Measurements from ENCODE around the gene NOCT.
"Not testable (repeated sequence)": the region's sequence is repeated elsewhere in the genome, so short reads cannot be mapped to it uniquely, and the experiment has no call there.

The NOCT gene

DNA sequence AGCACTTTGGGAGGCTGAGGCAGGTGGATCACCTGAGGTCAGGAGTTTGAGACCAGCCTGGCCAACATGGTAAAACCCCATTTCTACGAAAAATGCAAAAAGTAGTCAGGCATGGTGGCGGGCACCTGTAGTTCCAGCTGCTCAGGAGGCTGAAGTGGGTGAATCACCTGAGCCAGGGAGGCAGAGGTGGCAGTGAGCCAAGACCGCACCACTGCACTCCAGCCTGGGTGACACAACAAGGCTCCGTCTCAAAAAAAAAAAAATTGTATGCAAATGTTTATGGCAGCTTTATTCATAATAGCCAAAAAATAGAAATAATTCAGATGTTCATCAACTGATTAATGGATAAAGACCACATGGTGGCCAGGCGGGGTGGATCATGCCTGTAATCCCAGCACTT is 9.8 kb upstream of the NOCT start:
- Histone ChIP-seq H3K36me3 (ENCODE audit: control insufficient read depth, insufficient read depth, low read length) (no peaks in the 10 kb centered on the region), H3K27me3 (replicated peaks; ENCODE audit: control insufficient read depth, insufficient read depth, low read length) (no peaks in the 10 kb centered on the region), H3K4me3 (replicated peaks; ENCODE audit: low read depth, low read length) (no peak overlapping the region)
- DNase-seq (ENCODE audit: extremely low read depth, insufficient read length): no peak
- TF ChIP-seq, protein P1, sequence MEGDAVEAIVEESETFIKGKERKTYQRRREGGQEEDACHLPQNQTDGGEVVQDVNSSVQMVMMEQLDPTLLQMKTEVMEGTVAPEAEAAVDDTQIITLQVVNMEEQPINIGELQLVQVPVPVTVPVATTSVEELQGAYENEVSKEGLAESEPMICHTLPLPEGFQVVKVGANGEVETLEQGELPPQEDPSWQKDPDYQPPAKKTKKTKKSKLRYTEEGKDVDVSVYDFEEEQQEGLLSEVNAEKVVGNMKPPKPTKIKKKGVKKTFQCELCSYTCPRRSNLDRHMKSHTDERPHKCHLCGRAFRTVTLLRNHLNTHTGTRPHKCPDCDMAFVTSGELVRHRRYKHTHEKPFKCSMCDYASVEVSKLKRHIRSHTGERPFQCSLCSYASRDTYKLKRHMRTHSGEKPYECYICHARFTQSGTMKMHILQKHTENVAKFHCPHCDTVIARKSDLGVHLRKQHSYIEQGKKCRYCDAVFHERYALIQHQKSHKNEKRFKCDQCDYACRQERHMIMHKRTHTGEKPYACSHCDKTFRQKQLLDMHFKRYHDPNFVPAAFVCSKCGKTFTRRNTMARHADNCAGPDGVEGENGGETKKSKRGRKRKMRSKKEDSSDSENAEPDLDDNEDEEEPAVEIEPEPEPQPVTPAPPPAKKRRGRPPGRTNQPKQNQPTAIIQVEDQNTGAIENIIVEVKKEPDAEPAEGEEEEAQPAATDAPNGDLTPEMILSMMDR (IDR thresholded peaks at IDR 0.05; ENCODE audit: insufficient read depth, low read length, poor library complexity, severe bottlenecking): no peak

DNA sequence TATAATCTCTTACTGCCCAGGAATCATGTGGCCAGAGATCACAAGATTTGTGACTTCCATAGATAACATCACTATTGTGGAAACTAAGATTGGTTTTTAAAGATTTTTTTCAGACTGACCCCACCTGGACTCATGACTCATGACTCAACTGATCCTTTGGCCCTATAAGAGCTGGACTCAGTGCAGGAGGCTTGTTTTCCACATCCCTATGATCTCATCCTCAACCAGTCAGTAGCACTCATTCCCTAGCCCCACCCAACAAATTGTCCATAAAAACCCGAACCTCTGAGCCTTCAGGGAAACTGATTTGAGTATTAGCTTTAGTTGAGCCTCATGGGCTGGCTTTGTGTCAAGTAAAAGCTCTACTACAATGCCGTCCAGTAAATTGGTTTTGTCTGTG is 7.9 kb upstream of the NOCT start:
- TF ChIP-seq, protein P1 (IDR thresholded peaks at IDR 0.05; ENCODE audit: insufficient read depth, low read length, poor library complexity, severe bottlenecking): no peak
- H3K27me3 ChIP-seq (replicated peaks; ENCODE audit: control insufficient read depth, insufficient read depth, low read length): no peaks in the 10 kb centered on the region
- H3K36me3 ChIP-seq (ENCODE audit: control insufficient read depth, insufficient read depth, low read length): no peaks in the 10 kb centered on the region
- no peak overlapping the region for H3K4me3 ChIP-seq (replicated peaks; ENCODE audit: low read depth, low read length)
- no peak for DNase-seq (ENCODE audit: extremely low read depth, insufficient read length)

DNA sequence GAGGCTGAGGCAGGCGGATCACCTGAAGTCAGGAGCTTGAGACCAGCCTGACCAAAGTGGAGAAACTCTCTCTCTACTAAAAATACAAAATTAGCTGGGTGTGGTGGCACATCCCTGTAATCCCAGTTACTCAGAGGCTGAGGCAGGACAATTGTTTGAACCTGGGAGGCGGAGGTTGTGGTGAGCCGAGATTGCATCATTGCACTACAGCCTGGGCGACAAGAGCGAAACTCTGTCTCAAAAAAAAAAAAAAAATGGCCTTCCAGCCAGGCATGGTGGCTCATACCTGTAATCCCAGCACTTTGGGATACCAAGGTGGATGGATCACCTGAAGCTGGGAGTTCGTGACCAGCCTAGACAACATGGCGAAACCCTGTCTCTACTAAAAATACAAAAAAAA is 7.3 kb upstream of the NOCT start:
- H3K4me3 ChIP-seq (replicated peaks; ENCODE audit: low read depth, low read length): not testable (repeated sequence)

DNA sequence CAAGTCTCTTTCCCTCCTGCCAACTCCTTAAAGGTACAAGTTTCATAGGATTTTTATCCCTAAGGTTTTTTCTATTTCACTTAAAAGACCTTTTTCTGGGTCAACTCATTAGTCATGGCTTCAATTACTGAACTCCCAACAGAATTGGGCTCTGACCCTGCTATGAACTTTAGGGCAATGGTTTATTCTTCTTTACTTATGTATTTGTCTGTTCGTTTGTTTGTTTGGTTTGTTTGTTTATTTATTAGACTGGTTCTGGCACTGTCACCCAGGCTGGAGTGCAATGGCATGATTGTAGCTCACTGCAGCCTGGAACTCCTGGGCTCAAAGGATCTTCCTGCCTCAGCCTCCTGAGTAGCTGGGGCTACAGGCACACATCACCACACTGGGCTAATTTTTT is 5.9 kb upstream of the NOCT start:
- no peak for DNase-seq (ENCODE audit: extremely low read depth, insufficient read length)
- TF ChIP-seq, protein P1 (IDR thresholded peaks at IDR 0.05; ENCODE audit: insufficient read depth, low read length, poor library complexity, severe bottlenecking): no peak
- Histone ChIP-seq H3K4me3 (replicated peaks; ENCODE audit: low read depth, low read length) (no peak overlapping the region), H3K27me3 (replicated peaks; ENCODE audit: control insufficient read depth, insufficient read depth, low read length) (no peaks in the 10 kb centered on the region), H3K36me3 (ENCODE audit: control insufficient read depth, insufficient read depth, low read length) (no peaks in the 10 kb centered on the region)

More for the DNA sequence above, 7.3 kb upstream of the NOCT start:
- not testable (repeated sequence) for H3K36me3 ChIP-seq (ENCODE audit: control insufficient read depth, insufficient read depth, low read length); DNase-seq (ENCODE audit: extremely low read depth, insufficient read length); H3K27me3 ChIP-seq (replicated peaks; ENCODE audit: control insufficient read depth, insufficient read depth, low read length)

DNA sequence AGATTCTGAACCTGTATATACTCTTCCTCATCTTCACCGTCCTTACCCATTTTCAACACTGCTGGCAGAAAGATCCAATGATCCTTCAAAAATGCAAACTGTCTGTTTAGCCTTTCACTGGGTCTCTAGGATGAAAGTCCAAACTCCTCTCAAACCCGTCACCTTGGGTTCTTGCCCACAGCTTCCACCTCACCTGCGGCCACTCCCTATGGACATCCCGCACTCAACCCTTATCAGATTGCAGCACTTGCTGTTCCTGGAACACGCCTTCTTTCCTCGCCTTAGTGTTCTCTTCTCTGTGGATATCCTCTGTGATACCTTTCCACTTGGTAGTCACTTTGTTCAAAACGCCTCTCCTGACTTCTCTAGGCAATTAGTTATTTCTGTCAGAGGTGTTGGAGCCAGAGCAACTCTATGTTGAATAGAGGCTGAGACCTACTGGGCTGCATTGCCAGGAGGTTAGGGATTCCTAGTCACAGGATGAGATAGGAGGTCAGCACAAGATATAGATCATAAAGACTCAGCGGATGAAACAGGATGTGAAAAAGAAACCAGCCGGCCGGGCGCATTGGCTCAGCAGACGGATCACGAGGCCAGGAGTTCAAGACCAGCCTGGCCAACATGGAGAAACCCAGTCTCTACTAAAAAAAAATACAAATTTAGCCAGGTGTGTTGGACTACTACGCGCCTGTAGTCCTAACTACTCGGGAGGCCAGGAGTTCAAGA is 4.2 kb upstream of the NOCT start:
- Histone ChIP-seq H3K4me3 (replicated peaks; ENCODE audit: low read depth, low read length) (no peak overlapping the region), H3K36me3 (ENCODE audit: control insufficient read depth, insufficient read depth, low read length) (no peaks in the 10 kb centered on the region), H3K27me3 (replicated peaks; ENCODE audit: control insufficient read depth, insufficient read depth, low read length) (no peaks in the 10 kb centered on the region)
- DNase-seq (ENCODE audit: extremely low read depth, insufficient read length): no peak
- TF ChIP-seq, protein P1 (IDR thresholded peaks at IDR 0.05; ENCODE audit: insufficient read depth, low read length, poor library complexity, severe bottlenecking): no peak

DNA sequence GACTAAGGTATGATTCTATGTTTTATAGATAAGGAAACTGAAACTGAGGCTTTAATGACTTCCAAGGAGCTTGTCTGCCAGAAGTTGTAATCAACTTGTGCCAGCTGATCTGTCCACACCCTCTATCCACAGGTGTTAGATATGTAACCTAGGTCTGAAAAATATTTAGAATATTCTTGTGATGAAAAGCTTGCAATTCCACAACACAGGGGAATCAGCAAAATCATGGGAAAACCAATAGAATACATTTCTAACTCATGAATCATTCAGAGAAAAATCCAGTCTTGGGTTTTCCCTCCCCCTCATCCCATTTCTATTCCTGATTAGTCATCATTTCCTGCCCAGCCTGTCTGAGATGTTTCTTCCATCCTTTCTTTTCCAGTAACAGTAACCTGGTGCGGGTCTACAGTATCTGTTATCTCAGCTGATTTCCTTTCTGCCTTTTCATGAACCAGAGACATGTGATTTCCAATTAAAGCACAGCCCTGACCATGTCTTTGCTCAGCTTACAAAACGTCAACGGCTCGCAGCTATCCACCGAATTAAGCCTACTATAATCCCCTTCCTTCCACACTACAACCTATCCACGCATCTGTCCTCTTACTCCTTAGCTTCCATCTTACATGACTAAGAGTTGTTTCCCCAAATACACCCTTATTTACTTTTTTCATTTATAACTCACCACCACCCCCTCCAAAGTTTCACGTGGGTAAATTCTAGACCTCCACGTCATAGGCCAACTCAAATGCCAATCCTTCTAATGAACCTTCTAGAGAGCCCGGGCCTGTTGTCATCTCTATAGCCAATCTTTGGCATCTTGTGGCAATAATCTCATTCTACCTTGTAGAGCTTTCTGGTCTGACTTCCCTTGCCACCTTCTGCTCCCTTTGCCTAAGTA is 961 bp upstream of the NOCT start:
- Histone ChIP-seq H3K36me3 (ENCODE audit: control insufficient read depth, insufficient read depth, low read length) (no peaks in the 10 kb centered on the region), H3K27me3 (replicated peaks; ENCODE audit: control insufficient read depth, insufficient read depth, low read length) (no peaks in the 10 kb centered on the region), H3K4me3 (replicated peaks; ENCODE audit: low read depth, low read length) (peak overlapping the region; percentile 82)
- TF ChIP-seq, protein P1 (IDR thresholded peaks at IDR 0.05; ENCODE audit: insufficient read depth, low read length, poor library complexity, severe bottlenecking): no peak
- no peak for DNase-seq (ENCODE audit: extremely low read depth, insufficient read length)

Measured in GM06990 (cell line).